Osteoblast (primary cell): Measurements from ENCODE around the gene TST. TPM values are rescaled to one million over a fixed set of nuclear protein-coding genes. Genes with fewer than 3 reads are reported as not detected.

ENCODE experiments used
- DNase-seq: peaks from one replicate; pipeline ENCODE4 v3.0.0; 2011; ENCODE audit warnings: low spot score, mixed read lengths; ENCODE audit not compliant: insufficient read length; ENCODE audit errors: missing footprints
- H2AFZ ChIP-seq: 2 replicates; pipeline ENCODE4 v1.6.0; 2011; ENCODE audit warnings: mild to moderate bottlenecking, low read length
- H3K27ac ChIP-seq: 2 replicates; pipeline ENCODE4 v1.5.1; 2011; ENCODE audit warnings: mild to moderate bottlenecking, low read depth, low read length, moderate library complexity
- H3K27me3 ChIP-seq: 2 replicates; pipeline ENCODE4 v1.6.0; 2012; ENCODE audit warnings: mild to moderate bottlenecking, control low read depth, inconsistent platforms, low read length, moderate library complexity; ENCODE audit not compliant: insufficient read depth
- H3K36me3 ChIP-seq: 2 replicates; pipeline ENCODE4 v1.5.1; 2011; ENCODE audit warnings: mild to moderate bottlenecking, low read length, control low read depth, moderate library complexity; ENCODE audit not compliant: insufficient read depth
- H3K4me1 ChIP-seq: 2 replicates; pipeline ENCODE4 v1.5.1; 2011; ENCODE audit warnings: mild to moderate bottlenecking, low read length, control low read depth, moderate library complexity; ENCODE audit not compliant: insufficient read depth
- H3K4me2 ChIP-seq: 2 replicates; pipeline ENCODE4 v1.6.0; 2011; ENCODE audit warnings: mild to moderate bottlenecking, low read length; ENCODE audit not compliant: insufficient read depth
- H3K4me3 ChIP-seq: fragments of 200-600 bp; sonication (generic); 3 replicates; pipeline ENCODE4 v1.5.1; 2012; ENCODE audit warnings: mild to moderate bottlenecking, low read length, inconsistent platforms; ENCODE audit not compliant: insufficient read depth
- H3K79me2 ChIP-seq: 2 replicates; pipeline ENCODE4 v1.6.0; 2012; ENCODE audit warnings: mild to moderate bottlenecking, low read length, control low read depth, inconsistent platforms; ENCODE audit not compliant: insufficient read depth
- H3K9me3 ChIP-seq: 2 replicates; pipeline ENCODE4 v1.5.1; 2011; ENCODE audit warnings: low read depth, low read length, control low read depth
- H4K20me1 ChIP-seq: 2 replicates; pipeline ENCODE4 v1.6.0; 2012; ENCODE audit warnings: mild to moderate bottlenecking, low read length, control low read depth; ENCODE audit not compliant: insufficient read depth
- total RNA-seq: library from RNA; depleted of rRNA; stranded (reverse); fragments of >200 nt; gene quantifications from 2 replicates; pipeline ENCODE4 v1.2.3, GENCODE V29; 2012
- TF ChIP-seq, protein P1 (sequence below): IDR thresholded peaks from 2 replicates; pipeline ENCODE4 v1.5.1; 2011; ENCODE audit warnings: mild to moderate bottlenecking, low read depth, low read length, moderate library complexity; ENCODE audit errors: extremely low read depth

Gene TST
- total RNA-seq, 1 donor, result 63.3 TPM

DNA sequence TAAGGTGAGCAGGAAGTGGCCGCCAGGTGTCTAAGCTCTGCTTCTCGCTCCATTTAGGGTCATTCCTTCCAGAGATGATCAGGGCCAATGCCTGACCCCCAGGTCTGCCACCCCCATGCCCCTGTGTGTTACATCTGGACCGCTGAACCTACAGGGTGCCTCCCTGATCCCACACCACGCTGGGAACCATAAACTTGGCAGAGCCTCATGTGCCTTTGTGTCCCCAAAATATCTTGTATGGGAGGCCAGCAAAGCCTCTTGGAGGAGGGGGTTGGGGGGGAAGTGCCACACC lies 3.7 kb downstream of the TST start:
- Histone ChIP-seq H3K27me3 (no peaks in the 10 kb centered on the region), H3K4me3 (no peak overlapping the region), H3K79me2 (peaks cover 8% of the 10 kb centered on the region), H3K4me1 (peaks cover 12% of the 10 kb centered on the region), H3K27ac (no peak overlapping the region), H3K9me3 (no peaks in the 10 kb centered on the region), H3K36me3 (peaks cover 12% of the 10 kb centered on the region), H3K4me2 (no peak overlapping the region), H2AFZ (no peak overlapping the region), H4K20me1 (peaks cover 18% of the 10 kb centered on the region)
- no peak for DNase-seq
- TF ChIP-seq, protein P1, sequence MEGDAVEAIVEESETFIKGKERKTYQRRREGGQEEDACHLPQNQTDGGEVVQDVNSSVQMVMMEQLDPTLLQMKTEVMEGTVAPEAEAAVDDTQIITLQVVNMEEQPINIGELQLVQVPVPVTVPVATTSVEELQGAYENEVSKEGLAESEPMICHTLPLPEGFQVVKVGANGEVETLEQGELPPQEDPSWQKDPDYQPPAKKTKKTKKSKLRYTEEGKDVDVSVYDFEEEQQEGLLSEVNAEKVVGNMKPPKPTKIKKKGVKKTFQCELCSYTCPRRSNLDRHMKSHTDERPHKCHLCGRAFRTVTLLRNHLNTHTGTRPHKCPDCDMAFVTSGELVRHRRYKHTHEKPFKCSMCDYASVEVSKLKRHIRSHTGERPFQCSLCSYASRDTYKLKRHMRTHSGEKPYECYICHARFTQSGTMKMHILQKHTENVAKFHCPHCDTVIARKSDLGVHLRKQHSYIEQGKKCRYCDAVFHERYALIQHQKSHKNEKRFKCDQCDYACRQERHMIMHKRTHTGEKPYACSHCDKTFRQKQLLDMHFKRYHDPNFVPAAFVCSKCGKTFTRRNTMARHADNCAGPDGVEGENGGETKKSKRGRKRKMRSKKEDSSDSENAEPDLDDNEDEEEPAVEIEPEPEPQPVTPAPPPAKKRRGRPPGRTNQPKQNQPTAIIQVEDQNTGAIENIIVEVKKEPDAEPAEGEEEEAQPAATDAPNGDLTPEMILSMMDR, result no peak

DNA sequence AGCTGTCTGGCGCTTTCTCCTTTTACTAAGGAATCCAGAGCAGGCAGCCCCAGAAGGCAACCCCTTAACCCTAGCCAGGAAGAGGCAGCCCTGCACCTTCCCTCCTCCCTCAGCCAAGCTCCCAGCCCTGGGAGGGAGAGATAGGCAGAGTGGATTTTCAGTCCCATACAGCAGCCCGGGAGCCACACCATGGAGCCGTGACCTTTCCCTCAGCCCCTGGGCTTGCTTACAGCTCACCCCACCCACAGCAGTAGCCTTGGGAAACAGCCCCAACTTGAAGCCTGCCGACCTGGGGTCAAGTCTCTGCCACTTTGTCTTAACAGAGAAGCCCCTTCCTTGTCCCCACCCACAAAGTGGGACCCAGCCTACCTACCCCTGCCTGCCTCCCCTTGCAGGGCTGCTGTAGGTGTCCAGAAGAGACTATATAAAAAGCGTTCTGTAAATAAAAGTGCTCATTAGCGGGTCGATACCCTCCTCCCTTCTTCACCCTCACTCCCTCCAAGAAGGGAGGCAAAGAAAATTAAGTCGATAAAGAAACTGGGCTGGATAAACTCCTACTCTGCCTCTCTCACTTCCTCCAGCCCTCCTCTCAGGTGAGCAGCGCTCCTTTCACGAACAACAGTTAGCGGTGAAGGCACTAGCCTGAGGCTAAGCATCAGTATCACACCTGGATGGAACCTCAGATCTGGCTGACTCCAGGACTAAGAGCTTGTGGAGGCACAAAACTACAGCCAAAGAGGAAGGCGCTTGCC lies 4.2 kb downstream of the TST start:
- H3K36me3 ChIP-seq, result peaks cover 12% of the 10 kb centered on the region
- peaks cover 18% of the 10 kb centered on the region for H4K20me1 ChIP-seq
- H3K4me2 ChIP-seq, result no peak overlapping the region
- H2AFZ ChIP-seq, result no peak overlapping the region
- H3K27me3 ChIP-seq, result no peaks in the 10 kb centered on the region
- no peak overlapping the region for H3K4me3 ChIP-seq
- peak; percentile 56 for DNase-seq
- TF ChIP-seq, protein P1, result no peak
- H3K9me3 ChIP-seq, result no peaks in the 10 kb centered on the region
- no peak overlapping the region for H3K27ac ChIP-seq
- peaks cover 7% of the 10 kb centered on the region for H3K4me1 ChIP-seq
- peaks cover 6% of the 10 kb centered on the region for H3K79me2 ChIP-seq

DNA sequence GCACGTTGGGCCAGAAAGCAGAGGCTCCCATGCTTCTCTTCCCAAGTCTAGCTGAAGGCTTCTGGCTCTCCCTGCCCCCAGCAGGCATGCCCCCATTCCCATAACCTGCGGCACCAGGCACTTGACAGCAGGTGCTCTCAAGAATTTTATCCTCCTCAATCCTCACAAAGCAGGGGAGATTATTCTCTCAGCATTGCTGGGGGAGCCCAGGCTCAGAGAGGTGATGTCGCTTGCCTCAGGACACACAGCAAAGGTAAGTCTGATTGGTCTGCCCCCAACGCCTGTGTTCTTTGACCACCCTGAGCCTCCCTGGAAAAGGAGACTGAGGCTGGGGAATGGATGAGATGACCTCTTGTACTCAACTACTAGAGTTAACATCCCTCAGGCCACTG lies 4.8 kb downstream of the TST start:
- peaks cover 18% of the 10 kb centered on the region for H4K20me1 ChIP-seq
- H3K4me1 ChIP-seq, result peaks cover 7% of the 10 kb centered on the region
- peak; percentile 27 for DNase-seq
- H3K4me3 ChIP-seq, result no peak overlapping the region
- peaks cover 6% of the 10 kb centered on the region for H3K79me2 ChIP-seq
- no peaks in the 10 kb centered on the region for H3K9me3 ChIP-seq
- no peaks in the 10 kb centered on the region for H3K27me3 ChIP-seq
- H2AFZ ChIP-seq, result no peak overlapping the region
- H3K36me3 ChIP-seq, result peaks cover 12% of the 10 kb centered on the region
- H3K4me2 ChIP-seq, result no peak overlapping the region
- TF ChIP-seq, protein P1, result no peak
- H3K27ac ChIP-seq, result no peak overlapping the region

DNA sequence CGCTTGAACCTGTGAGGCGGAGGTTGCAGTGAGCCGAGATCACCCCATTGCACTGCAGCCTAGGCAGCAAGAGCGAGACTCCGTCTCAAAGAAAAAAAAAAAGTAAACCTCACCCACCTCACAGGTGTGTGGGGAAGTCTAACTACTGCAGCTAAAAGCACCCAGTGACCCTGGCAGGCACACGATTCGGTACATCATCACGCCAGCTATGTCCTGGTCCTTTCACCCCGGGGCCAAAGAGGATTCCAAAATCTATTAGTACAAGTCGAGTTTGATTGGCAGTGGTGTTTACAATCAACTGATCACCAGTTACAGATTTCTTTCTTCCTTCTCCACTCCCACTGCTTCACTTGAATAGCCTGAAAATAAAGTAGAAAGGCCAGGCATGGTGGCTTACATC lies 6.3 kb downstream of the TST start:
- Histone ChIP-seq H4K20me1 (peaks cover 10% of the 10 kb centered on the region), H3K4me3 (no peak overlapping the region), H3K9me3 (no peaks in the 10 kb centered on the region), H3K36me3 (peaks cover 10% of the 10 kb centered on the region), H3K27me3 (peaks cover 5% of the 10 kb centered on the region), H3K4me1 (no peaks in the 10 kb centered on the region), H3K79me2 (no peaks in the 10 kb centered on the region), H2AFZ (no peak overlapping the region), H3K4me2 (no peak overlapping the region), H3K27ac (no peak overlapping the region)
- DNase-seq, result no peak
- TF ChIP-seq, protein P1, result no peak
